HCT116 (cell line): Measurements from ENCODE around the gene SKI. TPM values are rescaled to one million over a fixed set of nuclear protein-coding genes. Genes with fewer than 3 reads are reported as not detected.

ENCODE experiments used
- ATAC-seq: fragments of 200-7000 bp; cut with Tn5 transposase; 2 replicates; pipeline ENCODE4 v1.9.1; 2020; ENCODE audit warnings: mild to moderate bottlenecking, moderate library complexity
- BruUV-seq: library from RNA; stranded (reverse); fragments of 400-500 nt; replicated peaks from 2 replicates; lab custom pipeline; 2021; lab: Mats Ljungman, UMichigan
- CTCF ChIA-PET: fragments of 300-600 bp; sonication (Branson Sonifier 250); formaldehyde crosslinking; loops from one replicate; lab custom pipeline; 2021; ENCODE audit warnings: antibody characterized with exemption; lab: Charles Lee
- POLR2A ChIA-PET: fragments of 300-600, 350-600 bp; sonication (Branson Sonifier 250); formaldehyde crosslinking; loops from one replicate; lab custom pipeline; 2021; ENCODE audit warnings: antibody characterized with exemption; lab: Charles Lee
- RAD21 ChIA-PET, 2 experiments: fragments of 300-600 bp; sonication (Branson Sonifier 250); formaldehyde crosslinking; loops; one replicate each; lab custom pipeline; 2023; ENCODE audit warnings: low total read pairs in 2 of 2; ENCODE audit not compliant: uncharacterized antibody in 2 of 2, unreplicated experiment in 2 of 2, low non-redundant PET in 1 of 2; lab: Charles Lee
- DNase-seq: peaks from one replicate; pipeline ENCODE4 v3.0.0-alpha.2; 2010; ENCODE audit warnings: low read depth, low spot score
- H2AFZ ChIP-seq: fragments of 200-600 bp; shearing (Covaris generic), sonication (generic); 2 replicates; pipeline ENCODE4 v1.6.1; 2017; ENCODE audit warnings: low read depth, mixed run types, mixed read lengths, antibody characterized with exemption, low read length; ENCODE audit not compliant: poor library complexity, severe bottlenecking
- H3K27ac ChIP-seq: 2 replicates; pipeline ENCODE4 v1.5.1; 2012; ENCODE audit warnings: low read depth, low read length
- H3K27me3 ChIP-seq: fragments of 200-600 bp; sonication (generic); 2 replicates; pipeline ENCODE4 v1.6.1; 2016; ENCODE audit warnings: mixed run types, low read length, mixed read lengths; ENCODE audit not compliant: insufficient read depth
- H3K36me3 ChIP-seq, 2 experiments: fragments of 200-500 bp in 1 of 2; fragments of 200-600 bp in 1 of 2; sonication (Bioruptor generic) in 1 of 2; sonication (generic) in 1 of 2; 2 replicates each; pipeline versions ENCODE4 v1.5.1 to v1.6.1; 2014 to 2016; ENCODE audit warnings: low read length in 2 of 2, inconsistent platforms in 1 of 2, mixed read lengths in 1 of 2, mixed run types in 1 of 2; ENCODE audit not compliant: insufficient read depth in 2 of 2, control insufficient read depth in 1 of 2
- H3K4me1 ChIP-seq, 2 experiments: fragments of 200-600 bp in 1 of 2; sonication (generic) in 1 of 2; 2 replicates each; pipeline versions ENCODE4 v1.5.1 to v1.6.1; 2012 to 2017; ENCODE audit warnings: low read length in 2 of 2, inconsistent platforms in 1 of 2, mild to moderate bottlenecking in 1 of 2, mixed read lengths in 1 of 2, mixed run types in 1 of 2, moderate library complexity in 1 of 2; ENCODE audit not compliant: insufficient read depth in 2 of 2, control insufficient read depth in 1 of 2
- H3K4me2 ChIP-seq: fragments of 200-600 bp; sonication (generic); 2 replicates; pipeline ENCODE4 v1.6.1; 2017; ENCODE audit warnings: mixed run types, low read length, mixed read lengths
- H3K4me3 ChIP-seq, 2 experiments: fragments of 200-600 bp in 1 of 2; sonication (generic) in 1 of 2; replicated peaks in 1 of 2; 2 replicates each; pipeline ENCODE4 v1.5.1; 2011 to 2016; ENCODE audit warnings: low read length in 2 of 2, control low read depth in 1 of 2, low read depth in 1 of 2, mild to moderate bottlenecking in 1 of 2, mixed read lengths in 1 of 2, mixed run types in 1 of 2
- H3K79me2 ChIP-seq: fragments of 200-600 bp; sonication (generic); 2 replicates; pipeline ENCODE4 v1.6.1; 2017; ENCODE audit warnings: mild to moderate bottlenecking, mixed run types, low read length, moderate library complexity, mixed read lengths; ENCODE audit not compliant: insufficient read depth
- H3K9ac ChIP-seq: fragments of 200-600 bp; sonication (generic); 2 replicates; pipeline ENCODE4 v1.6.1; 2016; ENCODE audit warnings: low read length, mixed read lengths
- H3K9me2 ChIP-seq: fragments of 200-600 bp; sonication (generic), shearing (Covaris generic); 2 replicates; pipeline ENCODE4 v1.6.1; 2017; ENCODE audit warnings: mixed run types, mild to moderate bottlenecking, moderate library complexity; ENCODE audit not compliant: insufficient read depth
- H3K9me3 ChIP-seq, 2 experiments: fragments of 200-500 bp in 1 of 2; fragments of 200-600 bp in 1 of 2; sonication (Bioruptor generic) in 1 of 2; sonication (generic) in 1 of 2; 2 replicates each; pipeline ENCODE4 v1.6.1; 2014 to 2017; ENCODE audit warnings: low read length in 2 of 2, mixed read lengths in 2 of 2, inconsistent platforms in 1 of 2, low read depth in 1 of 2, mild to moderate bottlenecking in 1 of 2, mixed run types in 1 of 2, moderate library complexity in 1 of 2; ENCODE audit not compliant: control insufficient read depth in 1 of 2, insufficient read depth in 1 of 2
- H4K20me1 ChIP-seq: fragments of 200-600 bp; sonication (generic), shearing (Covaris generic); 2 replicates; pipeline ENCODE4 v1.6.1; 2017; ENCODE audit warnings: mixed run types, mild to moderate bottlenecking, moderate library complexity; ENCODE audit not compliant: insufficient read depth
- ZBTB33 ChIP-seq: IDR thresholded peaks from 2 replicates; pipeline ENCODE4 v1.6.1; 2011; ENCODE audit warnings: mild to moderate bottlenecking, low read length, moderate library complexity; ENCODE audit not compliant: insufficient replicate concordance; ENCODE audit errors: extremely low read depth
- intact Hi-C: fragments of 100-400 bp; cut with micrococcal nuclease; formaldehyde crosslinking; loops from 2 replicates; pipeline ENCODE4 v1.10.0; 2022
- total RNA-seq: library from RNA; stranded (reverse); gene quantifications from one replicate; pipeline ENCODE4 v1.2.1, GENCODE V29; 2021; ENCODE audit not compliant: unreplicated experiment
- TF ChIP-seq, protein P1 (sequence below), 3 experiments: fragments of 200-600 bp in 1 of 3; sonication (generic) in 1 of 3; IDR thresholded peaks in 2 of 3; conservative IDR thresholded peaks in 1 of 3; 2 replicates each; pipeline ENCODE4 v1.5.1; 2012 to 2017; ENCODE audit warnings: low read depth in 2 of 3, low read length in 2 of 3, antibody characterized with exemption in 1 of 3, borderline replicate concordance in 1 of 3, control low read depth in 1 of 3, mild to moderate bottlenecking in 1 of 3, mixed read lengths in 1 of 3, mixed run types in 1 of 3, moderate library complexity in 1 of 3; ENCODE audit not compliant: insufficient read depth in 1 of 3

Gene SKI
- total RNA-seq, 1 experiment from 2014 or later, result 56.2 TPM

DNA sequence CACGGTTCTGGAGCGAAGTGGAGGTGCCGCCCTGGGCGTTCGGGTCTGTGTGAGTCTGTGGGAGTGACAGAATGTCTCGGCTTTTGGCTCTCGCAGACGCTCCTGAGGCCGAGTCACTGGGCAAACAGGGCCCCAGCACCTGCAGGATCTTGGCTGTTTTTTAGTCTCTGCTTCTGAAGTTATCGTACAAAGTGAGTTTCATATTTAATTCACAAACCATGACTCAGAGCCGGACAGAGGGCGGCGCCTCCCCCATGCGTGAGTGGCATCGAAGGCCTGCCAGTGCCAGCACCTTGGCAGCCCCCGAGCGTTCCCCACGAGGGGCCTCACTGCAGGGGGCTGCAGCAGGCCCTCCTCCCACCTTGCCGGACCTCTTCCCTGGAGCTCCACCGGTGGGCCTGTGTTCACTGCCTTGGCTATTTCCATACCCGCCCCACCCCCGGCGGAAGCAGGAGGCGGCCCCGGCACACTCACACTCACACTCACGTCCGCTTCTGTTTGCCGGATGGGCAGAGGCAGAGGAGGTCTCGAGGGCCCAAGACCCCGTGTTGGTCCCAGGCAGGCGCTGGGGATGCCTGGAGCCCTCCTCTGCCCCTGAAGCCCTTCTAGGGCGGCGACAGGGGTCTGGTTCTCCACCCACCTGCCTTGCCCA lies 106.9 kb downstream of the SKI start:
- Histone ChIP-seq H3K4me3 (no peak overlapping the region), H3K9me3 (peaks cover 4 to 11% of the 10 kb centered on the region in 2 experiments; a peak in 2 of 4 replicates), H3K4me1 (no peaks in the 10 kb centered on the region), H3K27me3 (no peaks in the 10 kb centered on the region), H4K20me1 (no peaks in the 10 kb centered on the region), H3K9ac (no peak overlapping the region), H3K79me2 (no peaks in the 10 kb centered on the region), H3K27ac (no peak overlapping the region), H3K9me2 (no peaks in the 10 kb centered on the region), H2AFZ (no peak overlapping the region), H3K4me2 (no peak overlapping the region)
- intact Hi-C loops, result no loop called here
- no TSS peak for BruUV-seq
- DNase-seq, result no peak
- RAD21 ChIA-PET, result no interaction called here
- TF ChIP-seq, protein P1, sequence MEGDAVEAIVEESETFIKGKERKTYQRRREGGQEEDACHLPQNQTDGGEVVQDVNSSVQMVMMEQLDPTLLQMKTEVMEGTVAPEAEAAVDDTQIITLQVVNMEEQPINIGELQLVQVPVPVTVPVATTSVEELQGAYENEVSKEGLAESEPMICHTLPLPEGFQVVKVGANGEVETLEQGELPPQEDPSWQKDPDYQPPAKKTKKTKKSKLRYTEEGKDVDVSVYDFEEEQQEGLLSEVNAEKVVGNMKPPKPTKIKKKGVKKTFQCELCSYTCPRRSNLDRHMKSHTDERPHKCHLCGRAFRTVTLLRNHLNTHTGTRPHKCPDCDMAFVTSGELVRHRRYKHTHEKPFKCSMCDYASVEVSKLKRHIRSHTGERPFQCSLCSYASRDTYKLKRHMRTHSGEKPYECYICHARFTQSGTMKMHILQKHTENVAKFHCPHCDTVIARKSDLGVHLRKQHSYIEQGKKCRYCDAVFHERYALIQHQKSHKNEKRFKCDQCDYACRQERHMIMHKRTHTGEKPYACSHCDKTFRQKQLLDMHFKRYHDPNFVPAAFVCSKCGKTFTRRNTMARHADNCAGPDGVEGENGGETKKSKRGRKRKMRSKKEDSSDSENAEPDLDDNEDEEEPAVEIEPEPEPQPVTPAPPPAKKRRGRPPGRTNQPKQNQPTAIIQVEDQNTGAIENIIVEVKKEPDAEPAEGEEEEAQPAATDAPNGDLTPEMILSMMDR (IDR thresholded peaks at IDR 0.05 in 2 of 3, conservative IDR thresholded peaks at IDR 0.05 in 1 of 3; ENCODE audit: borderline replicate concordance in 1 of 3, insufficient read depth in 1 of 3, low read depth in 2 of 3, low read length in 2 of 3), result no peak
- no peak for TF ChIP-seq ZBTB33
- TF ChIP-seq, all 23 proteins: peak for 0
- ChIA-PET POLR2A (no interaction called here), CTCF (no interaction called here)
- ATAC-seq, result no peak
- H3K36me3 ChIP-seq, result no peaks in the 10 kb centered on the region
